HG03342 (cell line): ENCODE data around the gene PHACTR3.

Experiments used
- ATAC-seq: cut with Tn5 transposase; IDR thresholded peaks from one replicate; pipeline ENCODE4 v1.9.1; 2021; ENCODE audit warnings: mild to moderate bottlenecking, moderate library complexity; ENCODE audit not compliant: unreplicated experiment

Gene PHACTR3

DNA sequence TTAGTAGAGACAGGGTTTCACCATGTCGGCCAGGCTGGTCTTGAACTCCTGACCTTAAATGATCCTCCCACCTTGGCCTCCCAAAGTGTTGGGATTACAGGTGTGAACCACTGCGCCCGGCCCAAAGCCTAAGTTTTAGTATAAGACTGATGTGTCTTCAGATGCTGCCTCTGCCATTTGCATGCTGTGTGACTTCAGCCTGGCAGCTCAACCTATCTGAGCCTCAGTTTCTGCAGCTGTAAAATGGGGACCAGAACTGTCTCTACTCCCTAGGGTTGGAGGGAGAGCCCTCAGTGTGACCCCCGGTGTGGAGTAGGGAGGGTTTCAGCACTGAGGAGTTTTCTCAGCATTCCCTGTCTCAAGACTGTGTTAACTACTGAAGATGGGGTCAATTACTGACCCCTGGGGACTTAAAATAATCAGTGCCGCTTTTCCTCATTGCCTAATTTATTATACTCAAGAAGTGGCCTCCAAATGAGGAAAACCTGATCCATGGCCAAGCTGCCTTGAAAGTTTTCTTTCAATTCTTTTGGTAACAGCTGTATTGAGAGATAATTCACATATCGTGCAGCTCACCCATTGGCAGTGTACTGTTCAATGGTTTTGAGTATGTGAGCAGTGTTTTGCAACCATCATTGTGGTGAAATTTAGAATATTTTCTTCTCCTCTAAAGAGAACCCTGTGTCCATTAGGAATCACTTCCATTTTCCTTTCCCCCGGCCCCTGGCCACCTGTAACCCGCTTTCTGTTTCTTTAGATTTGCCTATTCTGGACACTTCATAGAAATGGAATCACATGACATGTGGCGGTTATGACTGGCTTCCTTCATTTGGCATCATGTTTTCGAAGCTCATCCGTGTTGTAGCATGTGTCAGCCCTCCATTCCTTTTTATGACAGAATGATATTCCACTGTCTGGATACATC is 64.8 kb downstream of the PHACTR3 start:
- no peak for ATAC-seq

DNA sequence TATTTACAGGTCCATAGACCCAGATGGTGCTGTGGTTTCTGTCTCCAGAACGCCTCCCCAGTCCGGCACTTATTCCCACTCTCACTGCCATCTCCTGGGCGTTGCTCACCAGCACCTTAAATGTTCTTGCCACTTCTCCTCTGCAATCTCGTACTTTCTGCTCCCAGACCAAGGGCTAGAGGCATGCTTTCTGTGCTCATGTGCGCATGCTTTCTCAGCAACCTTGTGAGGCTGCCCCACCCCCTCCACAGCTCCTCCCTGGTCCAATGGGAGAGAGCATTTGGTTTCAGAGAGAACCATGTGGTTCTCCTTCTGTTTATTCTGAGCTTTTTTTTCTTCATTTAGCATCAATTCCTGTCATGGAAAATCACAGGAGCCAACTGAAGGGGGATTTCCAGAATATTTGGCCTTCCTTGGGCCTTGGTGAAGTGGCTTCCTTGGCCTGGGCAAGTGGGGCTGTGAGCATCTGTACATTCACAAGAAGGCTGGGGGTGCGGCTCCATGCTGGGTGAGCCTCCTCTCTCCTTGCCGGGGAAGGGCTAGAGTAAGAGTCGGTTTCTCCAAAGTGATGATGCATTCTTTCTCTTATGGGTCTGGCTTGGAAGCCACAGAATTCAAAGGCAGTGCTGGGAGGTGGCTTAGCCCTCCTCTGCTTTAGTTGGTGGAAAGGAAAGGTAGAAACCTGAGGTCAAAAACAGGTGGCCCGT is 66.6 kb downstream of the PHACTR3 start:
- no peak for ATAC-seq

DNA sequence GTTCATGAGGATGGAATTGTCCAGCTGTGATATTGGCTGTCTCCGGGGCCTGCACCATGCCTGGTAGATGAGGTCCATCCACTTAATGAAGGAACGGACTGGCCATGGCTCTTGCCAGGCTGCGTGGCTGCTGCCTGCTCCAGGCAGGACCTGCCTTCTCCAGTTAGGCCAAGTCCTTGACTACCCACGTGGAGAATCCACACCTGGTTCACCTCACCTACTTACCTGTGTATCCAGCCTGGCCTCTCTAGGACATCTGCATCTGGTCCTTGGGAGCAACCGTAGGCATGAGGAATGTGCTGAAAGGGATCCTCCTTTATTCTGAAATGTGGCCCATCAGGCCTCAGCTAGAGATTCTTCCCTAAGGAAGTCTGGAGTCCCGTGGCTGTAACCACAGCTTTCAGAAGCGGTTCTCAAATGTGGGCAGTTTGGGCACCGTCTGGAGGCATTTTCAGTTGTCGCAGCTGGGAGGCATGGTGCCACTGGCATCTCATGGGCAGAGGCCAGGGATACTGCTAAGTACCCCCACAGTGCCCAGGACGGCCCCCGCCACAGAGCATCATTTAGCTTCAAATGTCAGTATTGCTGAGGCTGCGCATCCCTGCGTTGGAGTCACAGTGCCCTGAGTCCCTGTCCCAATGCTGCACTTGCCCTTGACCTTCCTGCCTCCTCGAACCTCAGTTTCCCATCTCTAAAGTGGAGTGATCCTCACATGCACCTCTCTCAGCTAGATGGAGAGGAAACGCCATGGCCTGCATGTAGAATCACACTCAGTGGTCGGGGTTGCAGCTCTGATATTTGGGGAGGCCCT is 67.5 kb downstream of the PHACTR3 start:
- ATAC-seq: no peak

DNA sequence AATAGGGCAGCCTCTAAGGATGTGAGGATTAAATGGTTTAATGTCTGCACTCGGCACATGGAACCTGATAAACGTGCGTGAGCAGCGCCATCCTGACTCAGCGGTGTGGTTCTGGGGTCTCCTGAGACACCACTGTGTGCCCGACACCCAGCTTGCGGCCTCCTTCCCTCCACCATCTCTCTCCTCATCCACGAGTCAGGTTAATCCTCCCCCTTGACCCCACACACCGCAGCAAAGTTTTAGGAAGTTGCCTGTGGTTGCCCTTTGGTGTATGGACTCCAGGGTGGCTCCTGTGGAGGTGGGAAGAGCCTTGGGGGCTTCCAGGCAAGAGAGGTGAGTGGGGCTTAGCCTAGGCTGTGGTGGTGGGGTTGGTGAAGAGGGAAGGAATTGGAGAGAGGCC is 68.2 kb downstream of the PHACTR3 start:
- ATAC-seq: no peak

DNA sequence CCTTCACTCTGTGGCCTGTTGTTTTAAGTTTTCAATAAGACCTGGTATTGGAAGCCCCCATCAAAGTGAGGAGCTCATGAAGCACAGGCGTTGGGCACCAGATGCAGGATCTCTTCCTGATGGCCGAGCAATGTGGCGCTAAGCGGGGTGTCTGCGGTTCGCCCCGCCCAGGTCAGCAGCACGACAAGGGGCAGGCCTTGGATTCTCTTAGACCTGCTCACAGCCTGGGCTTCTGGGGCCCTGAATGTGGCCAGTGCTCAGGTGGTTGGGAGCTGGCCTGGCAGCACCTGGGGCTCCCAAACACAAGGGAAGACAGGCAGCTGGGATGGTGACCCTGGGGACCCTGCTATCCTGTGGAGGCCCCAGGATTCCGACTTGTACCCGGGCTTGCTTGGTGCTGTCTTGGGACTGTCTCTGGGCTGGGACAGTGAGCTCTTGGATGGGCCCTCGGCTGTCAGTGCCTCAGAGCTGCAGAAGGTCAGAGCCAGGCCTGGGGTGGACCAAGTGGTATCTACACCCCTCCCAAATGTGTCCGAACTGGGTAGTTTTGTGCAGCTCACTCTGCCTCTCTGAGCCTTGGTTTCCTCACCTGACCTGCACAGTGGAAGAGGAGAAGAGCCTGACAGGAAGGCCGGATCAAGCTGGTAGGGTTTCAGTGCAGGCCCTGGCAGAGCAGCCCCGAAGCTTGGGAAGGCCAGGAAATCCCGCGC is 69.1 kb downstream of the PHACTR3 start:
- ATAC-seq: no peak

DNA sequence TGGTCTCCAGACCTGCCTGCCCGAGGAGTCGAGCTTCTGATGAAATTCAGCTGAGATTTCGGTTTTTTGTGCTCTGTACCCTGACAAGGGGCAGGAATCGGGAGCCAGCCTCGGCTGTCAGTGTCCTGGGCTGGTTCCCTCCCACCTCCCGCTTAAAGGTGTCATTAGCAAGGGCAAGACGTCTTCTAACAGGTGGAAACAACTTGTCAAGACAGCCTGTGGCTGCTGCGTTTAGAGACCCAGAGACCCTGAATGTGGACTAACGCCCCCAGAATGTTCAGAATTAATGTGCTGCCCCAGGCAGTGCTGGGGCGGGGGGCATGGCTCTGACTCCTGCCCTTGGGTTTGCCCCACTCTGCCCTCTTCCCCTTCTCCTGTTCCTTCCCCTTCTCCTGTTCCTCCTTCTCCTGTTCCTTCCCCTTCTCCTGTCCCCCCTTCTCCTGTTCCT is 69.7 kb downstream of the PHACTR3 start:
- ATAC-seq: no peak

DNA sequence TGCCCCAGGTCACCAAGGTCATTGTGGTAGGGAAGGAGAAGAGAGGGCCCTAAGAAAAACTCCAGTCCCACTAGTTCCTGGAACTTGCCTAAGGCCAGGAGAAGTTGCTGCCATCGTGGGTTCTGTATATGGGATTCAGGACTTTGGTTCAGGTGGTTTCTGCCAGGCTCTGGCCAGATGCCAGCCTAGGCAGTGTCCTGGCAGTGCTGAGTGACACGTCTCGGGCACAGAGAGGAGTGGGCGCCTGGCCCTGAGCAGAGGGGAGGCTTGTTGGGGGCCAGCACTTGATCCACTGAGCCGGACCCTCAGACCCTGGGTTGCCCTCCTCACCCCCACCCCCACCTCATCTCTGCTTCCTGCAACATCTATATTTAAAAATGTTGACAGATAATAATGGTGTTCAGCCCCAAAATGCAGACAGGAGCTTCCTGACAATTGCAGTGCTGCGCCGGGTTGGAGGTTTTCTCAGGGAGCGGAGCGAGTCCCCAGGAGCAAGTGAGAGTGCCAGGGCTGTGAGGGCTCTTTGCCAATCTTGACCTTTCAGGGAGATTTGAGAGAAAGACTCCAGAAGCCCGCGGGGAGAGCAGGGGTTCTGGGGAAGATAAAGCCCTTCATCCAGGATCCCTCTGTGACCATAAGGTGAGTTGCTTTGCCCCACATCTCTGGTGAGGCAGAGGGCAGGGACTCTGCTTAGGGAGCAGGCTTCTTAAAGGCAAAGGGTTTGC is 71.9 kb downstream of the PHACTR3 start:
- ATAC-seq: no peak

DNA sequence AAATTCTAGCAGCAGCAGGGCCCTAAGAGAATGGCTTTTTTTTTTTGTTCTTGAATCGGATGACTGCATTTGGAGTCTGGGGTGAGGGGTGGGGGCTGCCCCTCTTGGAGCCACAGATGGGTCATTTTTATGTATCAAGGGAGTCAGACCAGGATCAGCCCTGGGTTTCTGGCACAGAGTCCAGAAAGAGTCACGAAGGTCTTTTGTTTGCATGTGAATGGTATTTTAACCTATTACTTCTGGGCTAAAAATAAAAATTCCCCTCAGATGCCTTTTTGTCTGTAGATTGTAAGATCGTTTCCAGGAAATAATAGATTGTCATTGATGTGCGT is 72.5 kb downstream of the PHACTR3 start:
- no peak for ATAC-seq

DNA sequence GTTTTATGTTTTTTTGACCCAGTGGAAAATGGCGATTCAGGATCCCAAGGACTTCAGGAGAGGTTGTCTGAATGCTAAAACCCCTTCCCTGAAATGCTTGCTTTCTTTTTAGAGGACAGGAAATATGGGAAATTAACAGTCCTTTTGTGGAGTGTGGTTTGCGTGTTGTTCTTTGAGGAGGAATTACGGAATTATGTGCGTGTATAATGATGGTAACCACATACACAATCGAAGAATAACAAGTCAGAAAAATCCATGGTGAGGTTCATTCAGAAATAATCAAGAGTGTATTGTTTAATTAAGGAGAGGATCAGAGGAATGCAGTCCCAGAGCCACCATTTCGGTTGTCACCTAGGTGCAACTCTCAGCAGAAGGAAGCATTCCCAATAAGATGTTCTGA is 73.2 kb downstream of the PHACTR3 start:
- ATAC-seq: no peak

DNA sequence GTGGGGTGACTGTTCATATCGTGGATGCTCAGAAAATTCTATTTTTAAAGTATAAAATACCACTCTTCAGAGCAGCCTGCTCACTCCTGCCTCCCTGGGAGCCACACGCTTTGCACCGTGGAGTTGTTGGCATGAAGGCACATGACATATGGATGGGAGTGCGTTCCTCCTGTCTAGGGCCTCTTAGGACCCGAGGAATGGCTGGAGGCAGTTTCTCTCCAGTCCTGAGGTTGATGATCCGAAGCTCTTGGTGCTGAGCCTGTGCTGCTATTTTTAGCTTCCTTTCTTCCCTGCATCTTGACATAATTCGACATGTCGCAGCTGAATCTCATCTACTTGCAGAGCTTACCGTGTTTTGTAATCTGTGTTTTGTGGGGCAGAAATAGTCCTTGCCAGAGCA is 73.9 kb downstream of the PHACTR3 start:
- no peak for ATAC-seq

DNA sequence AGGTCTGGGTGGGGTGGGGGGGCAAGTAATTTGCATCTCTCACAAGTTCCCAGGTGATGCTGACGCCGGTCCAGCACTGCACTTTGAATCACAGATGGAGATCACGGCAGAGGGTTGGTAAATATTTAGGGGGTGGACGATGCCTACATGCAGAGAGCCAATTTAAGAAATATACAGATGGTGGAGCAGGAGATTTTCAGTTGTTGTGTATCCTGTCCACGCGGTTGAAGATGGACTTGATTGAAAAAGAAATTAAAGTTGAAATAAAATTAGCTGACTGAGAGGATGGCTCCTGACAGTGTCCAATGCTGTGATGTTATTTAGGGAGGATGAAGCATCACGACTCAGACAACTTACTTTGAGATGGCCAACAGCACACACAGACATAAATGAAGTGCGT is 74.6 kb downstream of the PHACTR3 start:
- no peak for ATAC-seq

DNA sequence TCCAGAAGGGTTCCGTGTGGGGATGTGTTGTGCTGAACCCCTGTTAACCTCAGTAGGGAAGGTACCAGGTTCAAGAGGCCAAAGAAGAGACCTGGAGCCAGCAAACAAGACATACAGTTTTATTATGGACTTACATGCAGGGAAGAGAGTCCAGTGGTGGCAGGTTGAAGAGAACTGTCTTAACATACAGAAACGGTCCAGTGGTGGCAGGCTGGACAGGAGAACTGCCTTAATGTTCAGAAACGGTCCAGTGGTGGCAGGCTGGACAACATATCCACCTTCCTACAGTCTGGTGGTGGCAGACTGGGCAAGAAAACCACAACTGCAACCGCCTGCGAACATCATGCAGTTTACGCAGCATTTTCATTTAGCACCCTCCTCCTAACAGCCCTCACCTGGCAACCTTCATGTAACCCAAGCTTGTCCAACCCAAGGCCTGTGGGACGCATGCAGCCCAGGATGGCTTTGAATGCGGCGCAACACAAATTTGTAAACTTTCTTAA is 75.9 kb downstream of the PHACTR3 start:
- ATAC-seq: no peak

DNA sequence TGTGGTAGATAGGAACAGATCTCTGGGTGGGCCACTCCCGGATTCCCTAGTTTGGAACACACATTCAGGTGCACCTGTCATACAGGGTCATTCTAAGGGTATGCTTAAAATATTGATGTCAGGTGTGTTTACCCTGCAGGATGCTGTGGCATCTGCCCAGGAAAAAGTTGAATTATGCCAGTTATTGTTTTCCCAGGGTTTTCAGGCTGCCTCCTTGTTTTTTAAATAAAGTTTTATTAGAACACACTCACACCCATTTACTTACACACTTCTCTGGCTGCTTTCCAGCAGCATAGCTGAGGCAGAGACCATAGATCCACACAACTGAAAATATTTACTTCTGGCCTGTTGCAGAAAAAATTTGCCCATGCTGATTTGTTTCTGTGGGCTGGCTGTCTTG is 76.5 kb downstream of the PHACTR3 start:
- ATAC-seq: no peak

DNA sequence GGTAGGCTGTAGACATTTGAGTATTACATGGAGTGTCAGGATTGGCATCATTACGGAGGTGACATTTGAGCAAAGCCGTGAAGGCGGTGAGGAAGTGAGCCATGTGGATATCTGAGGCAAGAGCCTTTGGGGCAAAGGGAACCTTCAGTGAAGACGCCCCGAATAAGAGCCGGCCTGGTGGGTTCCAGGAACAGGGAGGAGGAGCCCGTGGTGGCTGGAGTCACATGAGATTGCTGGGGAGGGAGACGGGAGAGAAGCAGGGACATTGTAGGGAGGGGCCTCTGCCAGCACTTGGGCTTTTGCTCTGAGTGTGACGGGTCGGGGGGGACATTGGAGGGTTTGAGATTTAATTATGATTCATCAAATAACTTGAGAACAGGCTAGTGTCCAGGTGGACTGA is 78.3 kb downstream of the PHACTR3 start:
- ATAC-seq: no peak

DNA sequence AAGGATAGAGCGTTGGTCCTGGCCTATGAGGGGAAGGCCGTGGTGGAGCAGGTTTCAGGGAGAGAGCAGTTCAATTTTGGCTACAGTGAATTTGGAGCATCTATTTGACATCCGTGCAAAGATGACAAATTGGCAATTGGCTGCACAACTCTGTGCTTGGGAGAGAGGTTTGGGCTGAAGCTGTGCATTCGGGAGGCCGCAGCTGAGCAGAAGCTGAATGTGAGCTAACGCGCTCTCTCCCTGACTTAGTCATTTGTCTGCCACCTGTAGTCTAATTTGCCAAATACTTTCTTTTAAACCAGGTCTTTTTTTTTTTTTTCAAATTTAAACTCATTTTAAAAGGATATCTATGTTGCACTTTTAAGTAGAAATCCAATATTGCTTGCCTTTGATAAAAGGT is 78.8 kb downstream of the PHACTR3 start:
- ATAC-seq: no peak

DNA sequence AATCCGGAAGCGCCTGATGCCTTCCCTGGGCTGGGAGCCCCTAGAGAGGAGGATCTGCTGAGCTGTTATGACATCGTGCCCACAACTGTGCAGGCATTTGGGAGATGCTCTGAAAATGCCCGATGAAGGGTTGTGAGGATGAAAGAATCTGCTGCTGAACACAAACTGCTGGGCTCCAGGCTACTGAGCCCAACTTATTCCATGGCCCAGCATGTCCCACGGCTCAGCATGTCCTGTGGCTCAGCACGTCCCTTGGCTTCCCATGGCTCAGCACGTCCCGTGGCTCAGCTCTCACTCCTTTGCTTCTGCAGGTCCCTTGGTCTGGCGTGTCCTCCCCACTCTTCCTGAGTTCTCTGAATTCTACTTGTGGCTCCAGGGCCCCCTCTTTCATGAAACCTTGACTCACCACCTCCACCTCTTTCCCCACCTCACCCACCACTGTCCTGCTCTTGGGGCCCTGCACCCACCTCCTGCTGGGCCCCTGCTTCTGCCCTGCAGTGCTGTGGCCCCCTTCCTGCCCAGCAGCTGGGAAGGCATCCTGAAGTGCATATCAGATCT is 80.4 kb downstream of the PHACTR3 start:
- ATAC-seq: no peak

DNA sequence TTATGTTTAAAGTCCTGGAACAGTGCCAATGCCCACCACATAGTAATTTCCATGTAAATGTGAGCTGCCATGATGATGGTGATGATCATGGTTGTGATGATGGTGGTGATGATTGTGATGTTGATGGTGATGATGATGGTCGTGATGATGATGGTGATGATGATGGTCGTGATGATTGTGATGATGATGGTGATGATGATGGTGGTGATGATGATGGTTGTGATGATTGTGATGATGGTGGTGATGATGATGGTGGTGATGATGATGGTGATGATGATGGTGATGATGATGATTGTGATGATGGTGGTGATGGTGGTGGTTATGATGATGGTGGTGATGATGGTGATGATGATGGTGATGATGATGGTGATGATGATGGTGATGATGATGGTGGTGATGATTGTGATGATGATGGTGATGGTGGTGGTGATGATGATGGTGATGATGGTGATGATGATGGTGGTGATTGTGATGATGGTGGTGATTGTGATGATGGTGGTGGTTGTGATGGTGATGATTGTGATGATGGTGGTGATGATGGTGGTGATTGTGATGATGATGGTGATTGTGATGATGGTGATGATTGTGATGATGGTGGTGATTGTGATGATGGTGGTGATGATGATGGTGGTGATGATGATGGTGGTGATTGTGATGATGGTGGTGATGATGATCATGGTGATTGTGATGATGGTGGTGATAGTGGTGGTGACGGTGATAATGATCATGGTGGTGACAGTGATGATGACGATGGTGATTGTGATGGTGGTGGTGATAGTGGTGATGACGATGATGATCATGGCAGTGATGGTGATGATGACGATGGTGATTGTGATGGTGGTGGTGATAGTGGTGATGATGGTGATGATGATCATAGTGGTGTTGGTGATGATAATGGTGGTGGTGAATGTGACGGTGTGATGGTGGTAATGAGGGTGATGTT is 82.3 kb downstream of the PHACTR3 start:
- no peak for ATAC-seq

DNA sequence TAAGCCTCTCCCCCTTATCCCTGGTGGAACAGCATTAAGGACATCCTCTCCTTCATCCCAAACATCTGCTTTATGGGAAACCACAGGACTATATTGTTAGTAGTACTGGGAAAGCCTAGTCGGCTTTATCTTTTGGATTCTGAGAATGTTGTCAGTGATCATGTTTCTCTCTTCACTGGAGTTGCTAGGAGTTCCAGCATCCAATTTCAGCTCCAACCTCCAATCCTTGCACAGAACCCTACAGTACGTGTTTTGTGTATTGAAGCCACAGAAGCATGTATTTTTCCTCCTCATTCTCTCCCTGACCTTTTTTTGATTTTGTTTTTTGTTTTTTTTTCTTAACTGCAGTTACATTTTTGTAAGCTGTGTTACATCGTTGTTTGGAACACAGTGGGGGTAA is 84.0 kb downstream of the PHACTR3 start:
- no peak for ATAC-seq

DNA sequence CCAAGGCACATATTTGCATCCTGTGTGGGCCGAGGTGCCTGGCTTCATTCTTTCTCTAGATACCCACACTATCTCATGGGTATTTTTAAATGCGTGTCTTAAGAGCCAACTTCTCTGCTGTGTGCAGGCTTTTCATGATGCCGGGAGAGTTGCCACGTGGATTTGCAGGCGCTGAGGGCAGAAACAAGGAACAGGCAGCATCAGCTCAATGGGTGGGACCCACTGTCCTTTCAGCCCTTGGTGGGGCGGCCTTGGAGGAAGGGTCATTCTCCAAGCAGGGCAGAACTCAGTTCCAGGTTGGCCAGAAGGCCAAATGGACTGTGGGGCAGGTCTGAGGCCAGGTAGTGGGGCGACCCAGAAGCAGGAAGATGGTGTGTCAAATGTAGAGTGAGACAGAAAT is 84.7 kb downstream of the PHACTR3 start:
- ATAC-seq: no peak
